Measurements from ENCODE around the gene SLIT2.

DNA sequence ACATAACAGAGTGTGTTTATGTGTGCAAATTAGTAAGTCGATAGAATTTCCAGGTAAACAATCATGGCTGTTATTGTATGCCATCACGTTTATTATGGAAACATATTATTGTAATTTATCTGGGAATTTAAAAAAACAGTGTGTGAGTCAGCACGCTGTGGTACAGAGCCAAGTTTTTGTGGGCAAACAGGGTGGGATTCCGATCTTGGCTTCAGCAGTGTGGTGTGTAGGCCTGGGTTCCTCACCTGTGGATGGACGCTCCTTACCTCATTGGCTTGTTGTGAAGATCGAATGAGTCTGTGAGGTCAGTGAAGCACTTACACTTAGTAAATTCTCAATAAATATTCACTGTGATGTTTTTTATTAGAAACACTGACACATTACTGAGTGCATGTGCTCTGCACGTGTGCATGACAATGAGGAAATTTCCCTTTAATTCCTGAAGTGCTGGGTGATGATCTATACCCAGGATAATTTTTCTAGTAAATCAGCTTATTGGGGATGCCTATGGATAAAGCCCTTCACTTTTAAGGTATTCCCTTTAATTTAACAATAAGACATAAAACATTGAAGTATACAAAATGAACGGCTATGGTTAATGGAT lies 36.4 kb downstream of the SLIT2 start:
- TF ChIP-seq GATA3 (IDR thresholded peaks at IDR 0.05; ENCODE audit: low read depth, low read length) (no peak), GATA2 (IDR thresholded peaks at IDR 0.05; ENCODE audit: low read depth, low read length) (no peak)

All from SH-SY5Y (cell line).